Fibroblast of skin of scalp (primary cell): ENCODE results near the gene C2orf92. TPM values are rescaled to one million over a fixed set of nuclear protein-coding genes. Genes with fewer than 3 reads are reported as not detected.
A peak's percentile ranks its signal among the peaks of the same experiment; 100 is the strongest.
"Not testable (repeated sequence)": the region's sequence is repeated elsewhere in the genome, so short reads cannot be mapped to it uniquely, and the experiment has no call there.

Experiments used
- DNase-seq: peaks from one replicate; pipeline ENCODE4 v3.0.0-alpha.2; 2013
- polyA plus RNA-seq, 2 experiments: library from polyadenylated mRNA; unstranded; fragments of 120-200 nt; gene quantifications; one replicate each; pipeline ENCODE4 v1.2.1, GENCODE V29; 2013; ENCODE audit not compliant: insufficient read length in 2 of 2

C2orf92 gene
- polyA plus RNA-seq (2013, experiment 1 of 2; ENCODE audit: insufficient read length) = 2.3 TPM
- polyA plus RNA-seq (2013, experiment 2 of 2; ENCODE audit: insufficient read length) = 2.5 TPM

- DNase-seq = no peak
These were observed at the start of gene C2orf92 for GRCh38 chr2:97669448-97669847. Gene C2orf92 (plus strand): TSS chr2:97669713. CDS start chr2:97669789, 76 bp downstream.

DNA sequence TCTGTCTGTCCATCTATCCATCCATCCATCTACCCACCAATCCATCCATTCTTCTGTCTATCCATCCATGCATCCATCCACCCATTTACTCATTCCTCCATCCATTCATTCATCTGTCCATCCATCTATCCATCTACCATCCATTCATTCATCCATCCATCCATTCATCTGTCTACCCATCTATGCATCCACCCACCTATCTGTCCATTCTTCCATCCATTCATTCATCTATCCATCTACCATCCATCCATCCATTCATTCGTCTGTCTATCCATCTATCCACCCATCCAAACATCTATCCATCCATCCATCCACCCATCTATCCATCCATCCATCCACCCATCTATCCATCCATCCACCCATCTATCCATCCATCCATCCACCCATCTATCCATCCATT lies 49.0 kb upstream of the C2orf92 start:
- DNase-seq = not testable (repeated sequence)

DNA sequence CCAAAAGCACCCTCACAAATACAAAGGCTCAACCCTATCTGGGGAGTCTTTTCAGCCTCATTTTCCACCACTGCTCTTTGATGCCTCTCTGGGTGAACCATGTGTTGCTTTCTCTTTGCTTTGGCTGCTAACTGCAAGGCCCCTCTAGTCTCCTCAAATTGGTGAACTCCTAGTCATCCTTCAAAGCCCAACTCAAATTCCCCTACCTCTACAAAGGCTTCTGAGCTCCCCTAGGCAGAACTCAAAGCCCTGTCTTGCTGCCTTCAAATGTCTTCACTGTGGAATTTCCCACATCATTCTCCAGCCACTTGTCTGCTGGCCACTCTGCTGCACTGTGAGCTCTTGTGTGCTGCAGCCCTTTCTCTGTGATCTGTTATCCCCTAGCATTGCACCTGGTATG lies 46.5 kb upstream of the C2orf92 start:
- DNase-seq = not testable (repeated sequence)

GRCh38 chr2:97625354-97626048 lies 44.0 kb upstream of the C2orf92 start:
- DNase-seq = not testable (repeated sequence)

DNA sequence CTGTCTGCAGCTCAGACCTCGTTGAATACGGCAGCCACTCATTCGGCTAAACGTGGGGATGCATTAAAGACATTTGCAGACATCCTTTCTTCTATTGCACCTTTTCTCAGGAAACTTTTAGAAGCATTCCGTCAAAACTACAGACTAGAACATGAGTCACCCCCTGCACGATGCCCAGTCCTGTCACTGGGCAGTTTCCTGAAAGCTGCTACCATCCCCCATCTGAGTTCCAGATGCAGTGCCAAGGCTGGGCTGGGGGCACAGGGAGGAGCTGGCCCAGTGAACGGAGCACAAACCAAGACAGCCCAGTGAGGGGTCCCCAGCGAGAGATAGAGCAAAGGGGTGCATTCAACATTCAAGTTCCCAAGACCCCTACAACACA lies 43.5 kb upstream of the C2orf92 start:
- not testable (repeated sequence) for DNase-seq

DNA sequence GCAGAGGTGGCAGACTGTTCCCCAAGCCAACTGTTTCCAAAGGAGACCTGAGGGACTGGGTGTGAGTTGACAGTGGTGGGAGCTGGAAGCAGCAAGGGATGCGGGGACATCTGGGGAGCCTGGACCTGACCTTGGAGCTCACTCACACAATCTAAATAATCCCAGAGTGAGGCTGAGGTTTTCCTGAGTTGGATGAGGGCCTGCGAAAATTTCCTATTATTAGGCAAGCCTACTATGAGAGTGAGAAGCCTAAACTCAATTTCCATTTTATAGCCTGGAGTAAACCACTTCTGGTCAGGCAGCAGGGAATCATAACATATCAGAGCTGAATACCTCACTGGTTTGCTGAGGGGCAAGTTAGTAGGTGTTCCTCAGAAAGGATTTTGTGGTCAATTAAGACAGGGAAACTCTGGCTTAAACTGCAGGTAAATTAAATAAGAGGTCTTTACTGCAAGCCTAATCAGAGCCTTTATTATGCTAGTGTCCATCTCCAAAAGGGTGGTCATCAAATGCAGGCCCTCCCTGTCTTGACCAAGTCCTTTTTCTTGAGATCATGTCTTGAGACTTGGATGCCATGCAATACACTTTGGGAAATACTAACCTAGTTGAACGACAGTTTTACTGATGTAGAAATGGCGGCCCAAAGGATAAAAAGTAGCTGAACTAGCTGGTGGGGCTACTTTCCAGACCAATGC lies 25.3 kb upstream of the C2orf92 start:
- DNase-seq = no peak

GRCh38 chr2:97645112-97645694 lies 24.3 kb upstream of the C2orf92 start:
- DNase-seq = no peak

DNA sequence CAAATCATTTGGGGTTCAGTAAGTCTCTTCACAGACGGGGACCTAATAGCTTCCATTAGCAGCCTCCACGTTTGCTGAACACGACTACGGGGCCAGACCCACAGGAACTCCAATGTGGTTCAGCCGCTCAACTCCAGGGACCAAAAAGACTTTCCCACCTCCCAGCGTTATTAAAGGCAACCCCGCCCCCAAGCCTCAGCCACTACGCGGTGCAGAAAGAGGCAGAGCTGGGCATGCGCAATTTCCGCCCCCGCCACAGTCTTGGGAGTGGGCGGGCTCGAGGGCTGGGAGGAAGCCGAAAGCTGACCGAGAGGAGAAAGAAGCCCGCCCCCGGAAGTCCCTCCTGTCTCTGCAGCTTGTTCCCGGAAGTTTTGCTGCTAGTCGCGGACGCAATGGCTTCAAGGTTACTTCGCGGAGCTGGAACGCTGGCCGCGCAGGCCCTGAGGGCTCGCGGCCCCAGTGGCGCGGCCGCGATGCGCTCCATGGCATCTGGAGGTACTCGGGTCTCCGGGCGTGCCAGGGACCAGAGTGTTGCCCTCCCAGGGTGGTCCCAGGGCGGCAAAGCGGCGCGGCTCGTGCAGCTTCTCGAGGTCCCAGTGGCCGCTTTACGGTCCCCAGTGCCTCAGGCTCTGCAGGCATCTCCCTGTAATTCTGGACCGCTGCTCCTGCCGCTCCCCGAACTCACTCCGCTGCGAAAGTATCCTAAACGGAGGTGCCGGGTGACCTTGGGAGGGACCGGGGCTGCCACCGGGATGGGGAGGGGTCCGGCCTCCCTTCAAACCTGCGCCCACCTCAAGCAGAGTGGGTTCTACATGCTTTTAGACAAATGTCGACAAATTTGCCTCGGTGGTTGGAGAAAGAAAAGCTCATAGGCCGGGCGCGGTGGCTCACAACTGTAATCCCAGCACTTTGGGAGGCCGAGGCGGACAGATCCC lies 23.6 kb upstream of the C2orf92 start, which contains the start of gene COX5B:
COX5B (plus strand) TSS at position 368 of the 935 bp plus-strand sequence; CDS start at position 393, 25 bp downstream.
- DNase-seq = peak; percentile 98

DNA sequence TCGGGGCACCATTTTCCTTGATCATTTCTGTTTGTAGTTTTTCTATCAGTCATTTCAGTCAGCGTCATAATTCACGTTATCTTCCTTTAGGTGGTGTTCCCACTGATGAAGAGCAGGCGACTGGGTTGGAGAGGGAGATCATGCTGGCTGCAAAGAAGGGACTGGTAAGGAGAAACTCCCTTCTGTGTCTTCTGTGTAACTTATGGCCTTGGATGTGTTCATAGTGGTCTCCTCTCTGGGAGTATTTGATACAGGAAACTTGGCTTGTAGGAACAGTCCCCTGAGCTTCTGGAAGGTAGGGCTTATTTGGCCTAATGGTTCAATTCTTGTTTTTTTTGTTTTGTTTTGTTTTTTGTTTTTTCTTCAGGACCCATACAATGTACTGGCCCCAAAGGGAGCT lies 22.5 kb upstream of the C2orf92 start:
- no peak for DNase-seq

DNA sequence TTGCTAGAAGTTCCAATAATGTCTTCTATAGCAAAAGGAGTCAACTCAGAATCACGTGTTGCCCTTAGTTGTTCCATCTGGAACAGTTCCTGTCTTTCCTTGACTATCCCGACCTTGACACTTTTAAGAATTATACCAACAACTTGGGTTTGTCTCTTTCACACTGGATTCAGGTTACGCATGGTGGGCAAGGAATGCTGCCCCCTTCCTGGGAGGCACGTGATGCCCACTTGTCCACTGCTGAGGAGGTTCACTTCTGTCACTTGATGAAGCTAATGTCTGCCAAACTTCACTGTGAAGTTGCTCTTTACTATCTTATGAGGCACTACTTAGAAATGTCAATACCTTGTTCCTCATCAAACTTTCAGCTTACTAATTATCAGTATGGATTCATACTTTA lies 18.4 kb upstream of the C2orf92 start:
- DNase-seq = no peak

- DNase-seq = no peak
These were observed 16.0 kb upstream of the C2orf92 start for GRCh38 chr2:97653473-97653872.

- DNase-seq = no peak
These were observed 15.6 kb upstream of the C2orf92 start for GRCh38 chr2:97653874-97654273.

- no peak for DNase-seq
These were observed 15.2 kb upstream of the C2orf92 start for GRCh38 chr2:97654309-97654708.

- DNase-seq = no peak
These were observed 14.7 kb upstream of the C2orf92 start for GRCh38 chr2:97654791-97655190.

GRCh38 chr2:97656129-97656755 lies 13.3 kb upstream of the C2orf92 start:
- DNase-seq = no peak

DNA sequence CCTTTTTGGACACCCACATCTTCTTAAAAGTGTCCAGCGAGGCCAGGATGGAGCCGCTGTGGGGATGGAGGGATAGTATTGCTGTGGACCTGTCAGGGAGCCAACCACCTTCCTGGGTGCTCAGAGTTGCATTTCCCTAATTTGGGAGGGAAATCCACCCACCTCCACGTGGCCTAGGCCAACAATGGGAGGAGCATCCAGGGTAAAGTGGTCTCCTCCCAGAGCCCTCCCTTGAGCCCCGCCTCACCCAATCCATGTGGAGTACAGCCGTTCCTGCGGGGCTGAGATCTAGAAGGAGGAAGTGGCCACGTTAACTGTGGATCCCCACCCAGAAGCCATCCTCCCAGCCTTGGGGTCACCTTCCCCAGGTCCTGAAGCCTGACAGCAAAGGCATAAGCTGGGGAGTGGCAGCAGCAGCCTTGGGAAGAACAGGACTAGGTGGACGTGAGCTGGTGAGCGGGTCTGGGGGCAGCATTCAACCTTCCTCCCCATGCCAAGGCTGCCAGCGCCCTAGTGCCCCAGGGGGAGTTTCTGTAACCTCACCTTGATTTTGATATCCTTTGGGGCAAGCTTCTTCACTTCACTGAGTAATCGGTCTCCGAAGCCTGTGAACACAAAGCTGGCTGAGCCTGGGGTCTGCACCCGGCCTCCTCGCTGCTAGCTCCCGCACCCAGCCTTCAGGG lies 12.5 kb upstream of the C2orf92 start:
- no peak for DNase-seq

- DNase-seq = no peak
These were observed 11.4 kb upstream of the C2orf92 start for GRCh38 chr2:97657986-97658690.

GRCh38 chr2:97658691-97659157 lies 10.8 kb upstream of the C2orf92 start:
- DNase-seq = no peak

DNA sequence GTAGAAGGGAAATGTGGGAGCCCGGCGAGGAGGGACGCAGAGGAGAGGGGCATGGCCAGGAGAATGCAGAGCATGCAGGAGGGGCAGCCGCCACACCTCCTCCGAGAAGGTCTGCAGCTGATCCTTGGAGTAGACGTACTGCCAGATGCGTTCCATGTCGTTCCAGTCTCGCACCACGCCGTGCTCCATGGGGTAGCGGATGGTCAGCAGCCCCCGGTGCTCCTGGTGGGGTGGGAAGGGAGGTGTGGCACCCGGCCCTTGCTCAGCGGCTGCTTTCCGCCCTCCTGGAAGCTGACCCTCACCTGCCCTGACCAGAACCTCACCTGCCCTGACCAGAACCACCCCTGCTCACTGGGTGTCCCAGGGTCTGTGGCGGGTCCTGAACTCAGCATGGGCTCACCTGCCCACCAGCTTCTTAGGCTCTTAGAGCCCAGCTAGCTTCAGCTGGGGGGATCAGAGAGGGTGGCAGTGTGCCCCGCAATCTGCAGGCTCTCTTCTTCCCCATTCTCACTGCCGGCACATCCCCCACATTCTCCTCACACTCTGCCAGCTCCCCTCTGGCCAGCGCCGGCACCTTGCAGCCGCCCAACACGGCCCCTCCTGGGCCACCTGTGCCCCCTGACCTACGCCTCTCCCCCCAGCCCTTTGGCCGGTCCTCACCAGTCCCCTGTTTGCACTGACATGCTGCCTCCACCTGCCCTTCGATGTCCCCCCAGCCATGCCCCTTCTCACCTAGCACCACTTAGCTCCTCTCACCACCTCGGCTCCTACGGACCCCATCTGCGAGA lies 10.1 kb upstream of the C2orf92 start:
- no peak for DNase-seq
